K562 (cell line): ENCODE measurements around the gene CTU1. TPM values are rescaled to one million over a fixed set of nuclear protein-coding genes. Genes with fewer than 3 reads are reported as not detected.

Experiments
- KLF6 ChIP-seq: fragments of 250-450 bp; sonication (Bioruptor Pico); IDR thresholded peaks from 2 replicates; pipeline ENCODE4 v1.4.0; 2020; ENCODE audit warnings: mild to moderate bottlenecking, moderate library complexity, borderline replicate concordance
- REST ChIP-seq, 2 experiments: fragments of 450-650 bp; formaldehyde crosslinking in 1 of 2; IDR thresholded peaks; 2 replicates each; pipeline versions ENCODE4 v1.4.0 to v1.6.1; 2014 to 2020; ENCODE audit warnings: mild to moderate bottlenecking in 2 of 2, borderline replicate concordance in 1 of 2, low read depth in 1 of 2
- TRIM28 ChIP-seq: fragments of 450-650 bp; IDR thresholded peaks from 2 replicates; pipeline ENCODE4 v1.6.1; 2017
- polyA plus RNA-seq, 8 experiments: library from polyadenylated mRNA; depleted of rRNA in 4 of 8; stranded (reverse) in 5 of 8; unstranded in 3 of 8; fragments of >200 nt; fragmentation: Nextera tagmentation in 2 of 8; fragmentation: Illumina TruSeq in 1 of 8; extraction: Ambion mirVana in 2 of 8; extraction: Trizol in 1 of 8; gene quantifications; 2 replicates each; pipeline versions ENCODE4 v1.2.1 to v1.2.3, GENCODE V29; 2011 to 2014; ENCODE audit warnings: inconsistent platforms in 1 of 8, missing spikeins in 1 of 8
- total RNA-seq, 7 experiments: library from RNA; depleted of rRNA in 6 of 7; stranded (reverse); fragments of >200 nt in 6 of 7; fragmentation: Illumina TruSeq in 2 of 7; extraction: Trizol in 2 of 7; gene quantifications; 2 replicates each; pipeline versions ENCODE4 v1.2.1 to v1.2.3, GENCODE V29; 2011 to 2021; ENCODE audit warnings: low replicate concordance in 1 of 7

Gene CTU1
- total and polyA plus RNA-seq, 9 of the 15 experiments (the other 6 are each of a cell fraction or from before 2014, with no cell fraction given), result 0.03 to 18.4 (median 2.3) TPM; not detected in 1

GRCh38 chr19:51139299-51140014, 31.2 kb upstream of the CTU1 start (continued):
- TF ChIP-seq KLF6 (CRISPR knock-in tag) (no peak), TRIM28 (no peak), REST (IDR thresholded peaks at IDR 0.05; ENCODE audit: borderline replicate concordance) (peak; percentile 91), REST (CRISPR knock-in tag; IDR thresholded peaks at IDR 0.05; ENCODE audit: low read depth) (no peak)
